Measurements from ENCODE around the gene DISC1.
A peak's percentile ranks its signal among the peaks of the same experiment; 100 is the strongest.
"Not testable (repeated sequence)": the region's sequence is repeated elsewhere in the genome, so short reads cannot be mapped to it uniquely, and the experiment has no call there.

Gene DISC1

GRCh38 chr1:231606712-231607111, 19.9 kb upstream of the DISC1 start:
- no peak for DNase-seq

DNA sequence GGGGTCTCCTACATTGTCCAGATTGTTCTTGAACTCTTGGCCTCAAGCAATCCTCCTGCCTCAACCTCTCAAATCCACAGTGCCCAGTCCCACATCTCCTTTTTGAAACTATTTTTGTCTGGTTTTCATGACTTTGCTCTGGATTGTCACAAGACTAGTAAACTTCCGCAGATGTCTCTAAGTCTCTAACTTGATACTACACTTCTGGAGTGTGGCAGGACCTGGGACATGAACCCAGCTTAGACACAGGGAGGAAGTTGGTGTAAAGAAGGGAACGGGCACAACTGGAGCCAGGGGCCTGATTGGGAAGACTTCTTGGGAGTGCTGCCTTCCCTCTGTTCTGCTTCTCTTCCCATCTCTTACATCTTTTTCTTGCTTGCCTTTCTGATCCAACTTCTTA, 16.2 kb upstream of the DISC1 start:
- no peak for DNase-seq

DNA sequence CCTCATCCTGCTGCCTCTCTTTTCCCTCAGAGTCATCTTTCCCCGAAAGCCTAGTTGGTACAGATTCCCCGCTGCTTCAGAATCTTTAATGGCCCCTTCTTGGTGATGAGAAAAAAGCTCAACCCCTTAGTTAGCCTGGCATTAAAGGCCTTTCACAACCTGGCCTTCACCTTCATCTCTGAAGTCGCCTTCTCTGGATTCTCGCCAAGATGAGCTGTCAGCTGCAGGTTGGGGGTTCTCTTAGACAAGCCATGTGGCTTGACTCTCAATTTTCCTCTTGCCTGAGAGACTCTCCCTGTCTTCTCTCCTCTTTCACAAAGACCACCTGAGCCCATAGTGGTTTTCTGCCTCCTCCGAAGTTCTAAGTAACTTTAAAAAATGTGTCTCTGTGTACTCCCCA, 15.5 kb upstream of the DISC1 start:
- DNase-seq = no peak

GRCh38 chr1:231611851-231612250, 14.7 kb upstream of the DISC1 start:
- peak; percentile 16 for DNase-seq

GRCh38 chr1:231612393-231613089, 14.0 kb upstream of the DISC1 start:
- peak; percentile 84 for DNase-seq

- peak; percentile 30 for DNase-seq
Measured at GRCh38 chr1:231613419-231614349, 12.9 kb upstream of the DISC1 start.

DNA sequence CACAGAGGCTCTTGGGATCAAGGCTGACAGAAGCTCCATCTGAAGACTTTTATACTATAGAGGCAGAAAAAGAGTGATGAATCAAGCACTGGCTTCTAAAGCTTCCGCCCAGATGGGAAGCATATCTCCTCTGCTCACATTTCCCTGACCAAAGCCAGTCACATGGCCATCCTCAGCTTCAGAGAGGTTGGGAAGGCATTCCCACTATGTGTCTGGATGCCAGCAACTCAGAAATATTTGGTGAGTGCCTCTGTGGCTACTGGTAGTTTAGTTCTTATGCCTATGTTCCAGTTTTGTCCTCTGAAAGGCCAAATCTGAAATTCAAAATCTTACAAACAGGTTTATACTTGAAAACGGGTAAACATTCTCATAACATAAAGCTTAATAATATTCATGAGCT, 9.9 kb upstream of the DISC1 start:
- no peak for DNase-seq

DNA sequence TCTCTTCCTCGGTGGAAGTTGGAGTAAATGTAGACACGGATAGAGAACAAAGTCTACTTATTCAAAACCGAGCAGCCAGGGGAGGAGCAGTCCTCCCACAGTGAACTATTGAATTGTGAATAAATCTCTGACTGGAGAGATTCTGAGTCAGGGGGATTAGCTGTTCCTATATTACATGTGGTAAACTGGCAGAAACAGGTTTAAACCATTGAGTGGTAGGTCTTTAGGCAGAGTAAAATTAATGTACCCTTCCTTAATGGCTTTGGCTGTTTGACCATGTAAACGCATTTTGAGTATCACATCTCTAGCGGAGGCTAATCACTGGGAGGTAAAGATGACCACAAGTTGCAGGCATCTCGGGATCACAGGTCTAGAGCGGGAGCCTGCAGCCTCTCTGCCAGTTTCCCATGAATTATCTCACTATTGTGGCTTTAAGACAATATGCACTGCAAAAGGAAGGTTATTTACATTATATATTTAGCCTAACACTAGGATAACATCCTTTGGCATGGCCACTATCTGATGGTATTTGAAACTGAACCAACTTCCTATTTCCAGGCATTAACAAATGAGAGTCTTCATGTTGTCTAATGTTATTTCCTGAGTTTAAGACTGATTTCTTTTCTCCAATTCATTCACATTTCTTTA, 7.9 kb upstream of the DISC1 start:
- DNase-seq = no peak

DNA sequence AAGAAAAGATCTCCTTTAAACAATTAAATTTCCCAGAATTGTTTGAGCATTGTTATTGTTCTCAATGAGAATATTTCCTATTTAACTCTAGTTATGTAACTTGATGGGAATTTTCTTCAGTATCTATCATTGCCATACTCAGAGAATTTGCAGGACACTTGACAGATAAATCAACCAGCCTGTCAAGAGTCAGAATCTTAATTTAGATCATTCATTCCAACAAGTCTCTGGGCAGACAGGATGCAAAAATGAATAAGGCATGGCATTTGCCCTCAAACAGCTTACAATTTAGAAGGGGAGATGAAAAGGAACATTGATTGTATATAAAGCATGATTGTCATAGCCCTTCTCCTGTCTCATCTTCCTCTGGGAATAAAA, 7.3 kb upstream of the DISC1 start:
- DNase-seq = no peak

DNA sequence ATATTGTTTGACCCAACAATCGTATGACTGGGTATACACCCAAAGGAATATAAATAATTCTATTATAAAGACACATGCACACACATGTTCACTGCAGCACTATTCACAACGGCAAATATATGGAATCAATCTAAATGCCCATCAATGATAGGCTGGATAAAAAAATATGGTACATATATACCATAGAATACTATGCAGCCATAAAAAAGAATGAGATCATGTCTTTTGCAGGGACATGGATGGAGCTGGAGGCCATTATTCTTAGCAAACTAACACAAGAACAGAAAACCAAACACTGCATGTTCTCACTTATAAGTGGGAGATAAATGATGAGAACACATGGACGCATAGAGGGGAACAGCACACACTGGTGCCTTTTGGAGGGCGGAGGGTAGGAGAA, 1.5 kb upstream of the DISC1 start:
- not testable (repeated sequence) for DNase-seq

- DNase-seq = peak; percentile 10
Measured at GRCh38 chr1:231625975-231626534, 535 bp upstream of the DISC1 start.

DNA sequence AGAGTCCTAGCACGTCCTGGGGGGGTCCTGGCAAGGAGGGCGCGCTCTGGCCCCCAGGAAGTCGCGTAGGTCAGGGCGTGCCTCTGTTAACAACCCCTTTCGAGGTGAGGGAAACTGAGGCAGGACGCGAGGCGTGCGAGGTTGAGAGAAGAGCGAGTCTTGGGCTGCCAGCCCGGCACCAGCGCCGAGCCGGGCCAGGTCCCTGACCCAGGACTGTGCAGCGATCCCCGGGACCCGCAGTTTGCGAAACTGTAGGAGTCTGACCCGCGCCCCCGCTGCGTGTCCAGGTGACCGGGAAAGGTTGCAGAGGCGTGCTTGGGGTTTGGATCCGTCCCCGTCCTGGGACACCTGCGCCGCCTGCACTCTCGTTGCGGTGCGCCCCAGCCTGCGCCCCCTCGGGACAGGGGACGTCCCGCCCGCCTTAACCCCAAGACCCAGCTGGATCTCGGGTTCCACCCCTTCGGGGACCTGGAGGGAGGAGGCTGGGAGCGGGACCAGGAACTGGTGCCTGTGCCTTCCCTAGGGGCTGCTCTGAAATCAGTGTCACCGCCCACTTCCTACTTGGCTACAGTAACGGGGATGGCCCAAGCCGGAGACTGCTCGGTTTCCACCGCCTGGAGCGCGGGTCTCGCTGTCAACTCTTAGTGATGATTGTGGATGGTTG, 493 bp downstream of the DISC1 start:
- DNase-seq = peak; percentile 66

DNA sequence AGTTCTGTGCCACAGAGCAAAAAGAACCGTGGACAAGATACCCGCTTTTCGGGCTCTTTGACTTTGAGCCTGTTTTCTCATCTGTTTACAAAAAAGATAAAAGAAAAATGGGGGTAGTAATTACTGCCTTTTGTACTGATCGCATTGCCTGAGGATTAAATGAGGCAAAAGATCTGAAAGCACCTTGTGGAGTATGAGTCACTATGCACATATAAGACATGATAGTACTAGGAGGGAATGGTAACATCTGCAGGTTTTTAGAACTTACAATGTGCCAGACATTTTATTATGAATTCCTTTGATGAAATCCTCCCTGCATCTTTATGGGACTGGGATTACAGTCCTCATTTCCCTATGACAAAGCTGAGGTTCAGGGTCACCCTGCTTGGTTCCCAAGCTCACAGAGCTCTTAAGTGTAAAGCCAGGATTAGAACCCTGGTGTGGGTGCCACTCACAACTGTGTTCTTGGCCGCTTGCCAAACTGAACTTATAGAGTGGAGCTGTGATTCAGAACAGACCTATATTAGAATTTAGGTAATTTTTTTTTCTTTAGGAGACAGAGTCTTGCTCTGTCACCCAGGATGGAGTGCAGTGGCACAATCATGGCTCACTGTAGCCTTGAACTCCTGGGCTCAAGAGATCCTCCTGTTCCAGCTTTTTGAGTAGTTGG, 1.8 kb downstream of the DISC1 start:
- peak; percentile 49 for DNase-seq

DNA sequence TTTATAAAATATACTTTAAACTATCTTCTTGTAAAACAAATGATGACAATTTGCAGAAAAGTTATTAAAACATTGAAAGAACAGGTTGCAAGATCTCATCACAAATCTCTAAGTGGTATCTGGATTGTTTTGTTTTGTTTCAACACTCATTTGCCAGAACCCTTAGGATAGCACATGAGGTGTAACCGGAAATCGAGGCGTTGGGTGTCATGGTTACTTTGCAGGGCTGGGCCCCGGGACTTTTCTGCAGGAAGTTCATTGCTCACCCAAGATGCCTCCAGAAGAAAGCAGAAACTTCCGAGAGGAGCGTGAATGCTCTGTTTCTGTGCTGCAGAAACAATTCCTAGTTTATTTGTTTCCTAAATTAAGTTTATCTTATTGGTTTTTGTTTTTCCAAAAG, 2.5 kb downstream of the DISC1 start:
- DNase-seq = peak; percentile 51

DNA sequence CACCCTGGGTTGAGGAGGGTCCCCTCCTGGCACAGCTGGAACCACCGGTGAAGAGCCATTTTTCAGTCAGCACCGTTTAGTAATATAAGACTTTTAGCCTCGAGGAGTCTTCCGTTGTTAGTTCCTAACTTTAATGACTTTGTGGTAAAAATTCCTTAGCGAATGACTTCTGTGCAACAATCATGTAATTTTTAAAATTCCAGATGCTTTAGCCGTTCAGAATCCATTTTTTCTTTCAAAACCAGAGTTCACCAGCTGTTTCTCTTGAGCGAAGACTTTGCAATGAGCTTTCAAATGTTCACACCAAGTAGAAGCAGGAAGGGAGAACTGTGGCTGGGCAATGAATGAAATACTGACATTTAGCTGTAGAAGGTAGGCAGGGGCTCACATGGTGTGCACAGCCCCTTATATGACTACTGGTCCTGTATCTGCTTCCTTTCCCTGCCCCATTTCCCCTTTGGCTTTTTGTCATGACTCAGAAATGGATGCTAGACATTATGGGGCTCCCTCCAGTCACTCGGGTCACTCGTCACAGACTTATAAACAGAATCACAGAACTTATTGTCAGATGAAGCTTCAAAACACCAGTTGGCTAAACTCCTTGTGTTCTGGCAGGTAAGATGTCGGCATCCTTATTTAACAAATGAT, 4.1 kb downstream of the DISC1 start:
- no peak for DNase-seq

DNA sequence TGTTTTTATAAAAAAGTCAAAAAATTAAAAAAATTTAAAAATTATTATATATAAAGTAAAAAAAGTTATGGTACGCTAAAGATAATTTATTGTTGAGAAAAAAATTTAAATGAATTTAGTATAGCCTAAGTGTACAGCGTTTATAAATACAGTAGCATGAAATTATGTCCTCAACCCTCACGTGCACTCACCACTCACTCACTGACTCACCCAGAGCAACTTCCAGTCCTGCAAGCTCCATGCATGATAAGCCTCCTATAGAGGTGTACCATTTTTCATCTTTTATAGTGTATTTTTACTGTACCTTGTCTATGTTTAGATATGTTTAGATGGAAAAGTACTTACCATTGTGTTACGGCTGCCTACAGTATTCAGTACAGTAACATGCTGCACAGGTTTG, 5.1 kb downstream of the DISC1 start:
- no peak for DNase-seq

DNA sequence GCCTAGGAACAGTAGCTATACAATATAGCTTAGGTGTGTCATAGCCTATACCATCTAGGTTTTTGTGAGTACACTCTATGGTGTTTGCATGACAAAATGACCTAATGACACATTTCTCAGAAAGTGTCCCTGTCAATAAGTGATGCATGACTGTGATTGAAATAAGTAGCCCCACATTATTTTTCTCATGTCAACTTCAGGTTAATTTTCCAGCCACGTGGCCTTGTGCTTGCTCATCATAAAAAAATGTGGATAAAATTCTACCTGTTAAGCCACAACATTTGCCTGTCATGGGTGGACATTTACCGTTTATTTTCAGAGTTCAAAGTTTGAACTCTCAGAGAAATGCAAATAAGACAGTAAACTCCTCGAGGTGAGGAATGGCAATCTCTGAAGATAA, 5.5 kb downstream of the DISC1 start:
- no peak for DNase-seq

- DNase-seq = no peak
Measured at GRCh38 chr1:231634323-231635013, 7.9 kb downstream of the DISC1 start.

GRCh38 chr1:231636157-231636556, 9.6 kb downstream of the DISC1 start:
- no peak for DNase-seq

DNA sequence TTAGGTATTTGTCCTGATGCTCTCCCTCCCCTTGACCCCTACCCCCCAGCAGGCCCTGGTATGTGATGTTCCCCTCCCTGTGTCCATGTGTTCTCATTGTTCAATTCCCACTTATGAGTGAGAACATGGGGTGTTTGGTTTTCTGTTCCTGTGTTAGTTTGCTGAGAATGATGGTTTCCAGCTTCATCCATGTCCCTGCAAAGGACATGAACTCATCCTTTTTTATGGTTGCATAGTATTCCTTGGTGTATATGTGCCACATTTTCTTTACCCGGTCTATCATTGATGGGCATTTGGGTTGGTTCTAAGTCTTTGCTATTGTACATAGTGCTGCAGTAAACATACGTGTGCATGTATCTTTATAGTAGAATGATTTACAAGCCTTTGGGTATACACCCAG, 10.3 kb downstream of the DISC1 start:
- not testable (repeated sequence) for DNase-seq

GRCh38 chr1:231638647-231639046, 12.1 kb downstream of the DISC1 start:
- no peak for DNase-seq
